Lower leg skin (tissue), 3 donors: ENCODE data around the gene ACOX1.

Experiments used
- POLR2A ChIP-seq, 2 donors: fragments of 450-650 bp; IDR thresholded peaks; one replicate each; pipeline ENCODE4 v1.6.1; 2016 to 2017; ENCODE audit warnings: antibody characterized with exemption in 2 of 2, mild to moderate bottlenecking in 1 of 2, moderate library complexity in 1 of 2
- TF ChIP-seq, protein P1 (sequence below), 3 donors: fragments of 450-650 bp; IDR thresholded peaks; one replicate each; pipeline ENCODE4 v1.5.1; 2016; ENCODE audit warnings: antibody characterized with exemption in 3 of 3, mild to moderate bottlenecking in 3 of 3, moderate library complexity in 2 of 3

- TF ChIP-seq, protein P1, sequence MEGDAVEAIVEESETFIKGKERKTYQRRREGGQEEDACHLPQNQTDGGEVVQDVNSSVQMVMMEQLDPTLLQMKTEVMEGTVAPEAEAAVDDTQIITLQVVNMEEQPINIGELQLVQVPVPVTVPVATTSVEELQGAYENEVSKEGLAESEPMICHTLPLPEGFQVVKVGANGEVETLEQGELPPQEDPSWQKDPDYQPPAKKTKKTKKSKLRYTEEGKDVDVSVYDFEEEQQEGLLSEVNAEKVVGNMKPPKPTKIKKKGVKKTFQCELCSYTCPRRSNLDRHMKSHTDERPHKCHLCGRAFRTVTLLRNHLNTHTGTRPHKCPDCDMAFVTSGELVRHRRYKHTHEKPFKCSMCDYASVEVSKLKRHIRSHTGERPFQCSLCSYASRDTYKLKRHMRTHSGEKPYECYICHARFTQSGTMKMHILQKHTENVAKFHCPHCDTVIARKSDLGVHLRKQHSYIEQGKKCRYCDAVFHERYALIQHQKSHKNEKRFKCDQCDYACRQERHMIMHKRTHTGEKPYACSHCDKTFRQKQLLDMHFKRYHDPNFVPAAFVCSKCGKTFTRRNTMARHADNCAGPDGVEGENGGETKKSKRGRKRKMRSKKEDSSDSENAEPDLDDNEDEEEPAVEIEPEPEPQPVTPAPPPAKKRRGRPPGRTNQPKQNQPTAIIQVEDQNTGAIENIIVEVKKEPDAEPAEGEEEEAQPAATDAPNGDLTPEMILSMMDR (IDR thresholded peaks at IDR 0.05): no peak
- TF ChIP-seq POLR2A (IDR thresholded peaks at IDR 0.05): no peak
These were observed 37.5 kb downstream of the ACOX1 start for GRCh38 chr17:75941442-75941819.
